Tibial nerve (tissue), 4 donors: ENCODE measurements around the gene LGI2. TPM values are rescaled to one million over a fixed set of nuclear protein-coding genes. Genes with fewer than 3 reads are reported as not detected.
"Not testable (repeated sequence)": the region's sequence is repeated elsewhere in the genome, so short reads cannot be mapped to it uniquely, and the experiment has no call there.

Source experiments
- DNase-seq, 2 donors: peaks; one replicate each; pipeline ENCODE4 v3.0.0-alpha.2; 2019; ENCODE audit warnings: low spot score in 2 of 2
- H3K27ac ChIP-seq, 4 donors: fragments of 200-600 bp; sonication (generic) in 3 of 4; one replicate each; pipeline ENCODE4 v1.5.1; 2017 to 2019; ENCODE audit warnings: mild to moderate bottlenecking in 1 of 4
- H3K27me3 ChIP-seq, 2 donors: fragments of 200-600 bp; sonication (generic) in 1 of 2; one replicate each; pipeline versions ENCODE4 v1.5.1 to v1.6.0; 2017 to 2019
- H3K36me3 ChIP-seq, 3 donors: fragments of 200-600 bp; sonication (generic); one replicate each; pipeline ENCODE4 v1.5.1; 2018 to 2019
- H3K4me1 ChIP-seq, 4 donors: fragments of 200-600 bp; sonication (generic) in 3 of 4; one replicate each; pipeline ENCODE4 v1.5.1; 2017 to 2019
- H3K4me3 ChIP-seq, 4 donors: fragments of 200-600 bp; sonication (generic) in 3 of 4; one replicate each; pipeline ENCODE4 v1.5.1; 2017 to 2019; ENCODE audit warnings: mild to moderate bottlenecking in 1 of 4, moderate library complexity in 1 of 4
- H3K9me3 ChIP-seq, 4 donors: fragments of 200-600 bp; sonication (generic) in 3 of 4; one replicate each; pipeline ENCODE4 v1.5.1; 2017 to 2019
- EP300 ChIP-seq, 2 donors: sonication (generic); formaldehyde crosslinking; IDR thresholded peaks; one replicate each; pipeline ENCODE4 v1.6.1; 2017; ENCODE audit warnings: antibody characterized with exemption in 2 of 2, mild to moderate bottlenecking in 1 of 2
- POLR2A ChIP-seq, 2 donors: fragments of 450-650 bp; IDR thresholded peaks; one replicate each; pipeline ENCODE4 v1.6.1; 2017; ENCODE audit warnings: antibody characterized with exemption in 2 of 2, mild to moderate bottlenecking in 2 of 2, moderate library complexity in 2 of 2
- WGBS, 2 donors: methylation state at CpG; one replicate each; pipeline ENCODE4 v1.1.5; 2018; 5-methylcytosine and 5-hydroxymethylcytosine counted together
- total RNA-seq, 4 donors: library from RNA; depleted of rRNA; stranded (reverse); fragments of >200 nt; gene quantifications; one replicate each; pipeline ENCODE4 v1.1.0, GENCODE V29; 2016
- TF ChIP-seq, protein P1 (sequence below), 5 experiments: fragments of 200-600 bp in 3 of 5; fragments of 450-650 bp in 2 of 5; sonication (generic) in 3 of 5; IDR thresholded peaks; one replicate each; pipeline ENCODE4 v1.5.1; 2016 to 2019; ENCODE audit warnings: antibody characterized with exemption in 5 of 5, mild to moderate bottlenecking in 3 of 5, moderate library complexity in 2 of 5

LGI2 gene
- total RNA-seq, 4 donors from 2014 or later = 4.8 to 25.7 (median 23.2) TPM

DNA sequence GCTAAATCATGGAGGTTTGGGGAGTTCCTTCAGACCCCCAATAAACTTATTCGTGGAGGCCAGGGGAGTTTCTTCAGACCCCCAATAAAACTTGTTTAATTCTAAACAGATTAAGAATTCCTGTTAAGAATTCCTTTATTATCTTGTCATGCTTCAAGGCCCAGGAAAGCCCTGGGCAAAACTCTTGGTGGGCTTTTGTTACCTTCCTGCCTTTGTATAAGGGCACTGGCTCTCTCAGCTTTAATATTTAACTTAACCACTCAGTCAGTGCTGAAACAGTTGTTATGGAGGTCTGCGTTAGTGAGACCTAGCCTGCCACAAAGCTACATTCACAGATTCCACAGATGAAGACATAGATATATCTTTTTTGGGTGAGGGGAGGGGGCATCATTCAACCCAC lies 29.0 kb upstream of the LGI2 start:
- no peaks in the 10 kb centered on the region for H3K4me1 ChIP-seq
- no peaks in the 10 kb centered on the region for H3K36me3 ChIP-seq
- 44 to 50% methylated on average over 2 of the region's 2 CpGs for WGBS, 2 donors
- H3K9me3 ChIP-seq = peaks cover 0 to 3% (median 0%) of the 10 kb centered on the region in 4 donors
- no peak for DNase-seq
- TF ChIP-seq, protein P1, sequence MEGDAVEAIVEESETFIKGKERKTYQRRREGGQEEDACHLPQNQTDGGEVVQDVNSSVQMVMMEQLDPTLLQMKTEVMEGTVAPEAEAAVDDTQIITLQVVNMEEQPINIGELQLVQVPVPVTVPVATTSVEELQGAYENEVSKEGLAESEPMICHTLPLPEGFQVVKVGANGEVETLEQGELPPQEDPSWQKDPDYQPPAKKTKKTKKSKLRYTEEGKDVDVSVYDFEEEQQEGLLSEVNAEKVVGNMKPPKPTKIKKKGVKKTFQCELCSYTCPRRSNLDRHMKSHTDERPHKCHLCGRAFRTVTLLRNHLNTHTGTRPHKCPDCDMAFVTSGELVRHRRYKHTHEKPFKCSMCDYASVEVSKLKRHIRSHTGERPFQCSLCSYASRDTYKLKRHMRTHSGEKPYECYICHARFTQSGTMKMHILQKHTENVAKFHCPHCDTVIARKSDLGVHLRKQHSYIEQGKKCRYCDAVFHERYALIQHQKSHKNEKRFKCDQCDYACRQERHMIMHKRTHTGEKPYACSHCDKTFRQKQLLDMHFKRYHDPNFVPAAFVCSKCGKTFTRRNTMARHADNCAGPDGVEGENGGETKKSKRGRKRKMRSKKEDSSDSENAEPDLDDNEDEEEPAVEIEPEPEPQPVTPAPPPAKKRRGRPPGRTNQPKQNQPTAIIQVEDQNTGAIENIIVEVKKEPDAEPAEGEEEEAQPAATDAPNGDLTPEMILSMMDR (IDR thresholded peaks at IDR 0.05) = no peak
- no peak for TF ChIP-seq POLR2A (IDR thresholded peaks at IDR 0.05)
- TF ChIP-seq EP300 (IDR thresholded peaks at IDR 0.05) = no peak
- no peak overlapping the region for H3K4me3 ChIP-seq
- H3K27ac ChIP-seq = no peak overlapping the region
- no peaks in the 10 kb centered on the region for H3K27me3 ChIP-seq

DNA sequence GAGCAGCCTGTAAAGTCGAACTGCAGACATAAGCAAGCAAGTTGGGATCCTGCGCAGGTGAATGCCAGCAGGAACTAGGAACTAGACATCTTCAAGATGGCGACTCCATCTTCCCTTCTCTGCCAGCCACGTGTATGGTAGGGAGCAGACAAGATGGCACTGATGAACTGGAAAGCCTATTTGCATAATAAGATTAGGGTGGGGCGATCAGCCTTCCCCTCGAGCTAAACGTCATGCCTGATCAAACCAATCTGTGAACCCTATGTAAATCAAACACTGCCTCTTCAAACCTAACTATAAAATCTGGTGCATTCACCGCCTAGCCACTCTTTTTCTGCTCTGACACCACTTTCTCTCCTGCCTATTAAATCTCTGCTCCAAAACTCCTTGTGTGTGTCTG lies 28.1 kb upstream of the LGI2 start:
- Histone ChIP-seq H3K4me1 (no peaks in the 10 kb centered on the region), H3K27me3 (no peaks in the 10 kb centered on the region), H3K36me3 (no peaks in the 10 kb centered on the region), H3K4me3 (no peak overlapping the region), H3K27ac (no peak overlapping the region), H3K9me3 (peaks cover 0 to 3% (median 0%) of the 10 kb centered on the region in 4 donors)
- no peak for TF ChIP-seq EP300 (IDR thresholded peaks at IDR 0.05)
- TF ChIP-seq, protein P1 (IDR thresholded peaks at IDR 0.05) = no peak
- no peak for TF ChIP-seq POLR2A (IDR thresholded peaks at IDR 0.05)
- DNase-seq = no peak
- 89 to 90% methylated on average over 8 of the region's 8 CpGs for WGBS, 2 donors

DNA sequence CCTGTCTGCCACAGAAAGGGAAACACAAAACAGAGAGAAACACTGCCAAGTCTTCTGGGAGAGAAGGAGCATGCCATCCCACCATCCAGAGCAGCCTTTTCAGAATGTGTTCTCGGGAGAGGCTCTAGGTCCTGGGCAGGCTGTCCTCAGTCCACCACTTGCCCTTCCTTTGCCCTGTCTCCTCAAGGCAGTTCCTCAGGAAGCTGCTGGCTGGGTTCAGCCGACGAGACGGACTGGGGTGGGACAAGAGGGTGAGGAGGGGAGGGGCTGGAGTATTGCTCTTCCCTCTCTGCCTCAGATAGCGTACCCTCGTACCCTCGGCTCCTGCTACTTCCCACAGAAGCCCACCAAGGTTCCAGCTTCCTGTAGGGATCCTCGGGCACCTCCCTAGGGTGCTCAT lies 26.6 kb upstream of the LGI2 start:
- Histone ChIP-seq H3K36me3 (no peaks in the 10 kb centered on the region), H3K27ac (no peak overlapping the region), H3K4me1 (no peaks in the 10 kb centered on the region), H3K9me3 (peaks cover 0 to 3% (median 0%) of the 10 kb centered on the region in 4 donors), H3K4me3 (no peak overlapping the region), H3K27me3 (no peaks in the 10 kb centered on the region)
- DNase-seq = no peak
- WGBS, 2 donors = 50 to 81% methylated on average over 8 of the region's 8 CpGs
- TF ChIP-seq POLR2A (IDR thresholded peaks at IDR 0.05) = no peak
- no peak for TF ChIP-seq EP300 (IDR thresholded peaks at IDR 0.05)
- TF ChIP-seq, protein P1 (IDR thresholded peaks at IDR 0.05) = no peak

DNA sequence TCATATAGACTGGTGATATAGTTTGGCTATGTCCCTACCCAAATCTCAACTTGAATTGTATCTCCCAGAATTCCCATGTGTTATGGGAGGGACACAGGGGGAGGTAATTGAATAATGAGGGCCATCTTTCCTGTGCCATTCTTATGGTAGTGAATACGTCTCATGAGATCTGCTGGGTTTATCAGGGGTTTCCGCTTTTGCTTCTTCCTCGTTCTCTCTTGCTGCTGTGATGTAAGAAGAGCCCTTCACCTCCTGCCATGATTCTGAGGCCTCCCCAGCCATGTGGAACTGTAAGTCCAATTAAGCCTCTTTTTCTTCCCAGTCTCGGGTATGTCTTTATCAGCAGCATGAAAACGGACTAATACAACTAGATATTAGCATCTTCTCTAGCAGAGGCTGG lies 21.3 kb upstream of the LGI2 start:
- H3K9me3 ChIP-seq, H3K27me3 ChIP-seq, H3K4me3 ChIP-seq, DNase-seq, H3K27ac ChIP-seq, H3K36me3 ChIP-seq, H3K4me1 ChIP-seq: not testable (repeated sequence)
- WGBS, 2 donors = 90 to 93% methylated on average over 5 of the region's 5 CpGs

DNA sequence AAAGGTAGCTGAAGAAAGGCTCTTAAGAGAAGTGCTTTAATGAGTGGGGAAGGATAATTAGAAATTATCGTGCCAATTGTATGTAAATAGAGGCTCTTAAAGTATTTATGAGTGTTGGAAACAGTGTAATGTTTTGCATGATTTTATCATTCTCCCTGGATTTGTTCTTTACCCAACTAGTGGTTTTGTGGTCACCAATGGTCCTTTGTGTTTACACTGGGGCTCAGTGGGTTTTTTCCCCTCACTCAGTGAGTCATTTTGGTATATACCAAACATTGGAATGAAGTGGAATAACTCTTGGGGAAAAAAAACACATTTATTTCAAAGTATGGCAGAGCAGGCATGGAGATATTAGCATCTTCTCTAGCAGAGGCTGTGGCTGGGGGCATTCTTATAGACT lies 20.8 kb upstream of the LGI2 start:
- TF ChIP-seq, protein P1 (IDR thresholded peaks at IDR 0.05) = no peak
- no peak for TF ChIP-seq POLR2A (IDR thresholded peaks at IDR 0.05)
- TF ChIP-seq EP300 (IDR thresholded peaks at IDR 0.05) = no peak
- Histone ChIP-seq H3K27me3 (no peaks in the 10 kb centered on the region), H3K27ac (no peak overlapping the region), H3K4me3 (no peak overlapping the region), H3K9me3 (no peaks in the 10 kb centered on the region), H3K4me1 (no peaks in the 10 kb centered on the region), H3K36me3 (no peaks in the 10 kb centered on the region)
- no peak for DNase-seq
- 92 to 95% methylated on average over 1 of the region's 1 CpG for WGBS, 2 donors
